Measurements from ENCODE around the gene NOTUM.

The NOTUM gene

DNA sequence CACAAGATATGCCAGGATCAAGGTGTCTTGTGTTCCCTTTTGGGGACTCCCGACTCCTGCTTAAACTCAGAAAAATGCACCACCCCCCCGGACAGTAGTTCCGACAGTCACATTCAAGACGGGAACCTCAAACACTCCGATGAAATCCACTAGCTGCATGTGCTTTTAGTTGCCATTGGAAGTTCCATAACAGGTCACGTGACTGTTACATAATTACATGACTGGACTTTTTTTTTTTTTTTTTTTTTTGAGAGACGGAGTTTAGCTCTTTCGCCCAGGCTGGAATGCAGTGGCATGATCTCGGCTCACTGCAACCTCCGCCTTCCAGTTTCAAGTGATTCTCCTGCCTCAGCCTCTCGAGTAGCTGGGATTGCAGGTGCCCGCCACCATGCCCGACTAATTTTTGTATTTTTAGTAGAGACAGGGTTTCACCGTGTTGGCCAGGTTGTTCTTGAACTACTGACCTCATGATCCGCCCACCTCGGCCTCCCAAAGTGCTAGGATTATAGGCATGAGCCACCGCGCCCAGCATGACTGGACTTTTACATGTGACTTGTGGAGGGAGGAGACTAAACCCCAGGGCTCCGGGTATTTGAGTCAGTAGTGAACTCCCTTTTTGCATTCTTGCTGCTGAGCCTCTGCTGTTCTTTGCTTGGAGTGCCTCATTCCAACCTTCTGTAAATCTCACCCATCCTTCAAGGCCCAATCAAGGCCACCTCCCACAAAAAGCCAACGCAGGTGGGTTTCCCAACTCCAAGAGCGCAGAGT is 44.6 kb downstream of the NOTUM start:
- peaks cover 21% of the 10 kb centered on the region for H3K36me3 Mint-ChIP-seq (ENCODE audit: low read depth)

DNA sequence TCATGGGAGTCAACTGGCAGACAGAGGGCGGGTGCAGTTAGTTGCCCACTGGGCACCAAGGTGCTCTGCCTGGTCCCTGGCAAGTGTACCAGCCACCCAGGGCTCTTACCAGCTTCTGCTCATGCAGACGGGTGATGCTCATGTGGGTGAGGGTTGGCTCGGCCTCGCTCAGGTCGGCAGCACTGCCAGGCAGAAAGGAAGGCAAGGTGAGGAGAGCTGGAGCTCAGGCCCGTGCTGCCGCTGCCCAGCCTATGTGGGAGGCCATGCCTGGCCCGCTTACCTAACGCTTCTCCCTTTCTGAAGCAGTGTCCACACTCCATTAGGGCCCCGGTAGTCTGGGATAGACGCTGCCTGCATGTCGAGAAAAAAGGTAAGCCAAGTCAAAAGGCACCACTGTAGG is 45.7 kb downstream of the NOTUM start:
- H3K9me3 Mint-ChIP-seq: no peaks in the 10 kb centered on the region
- peaks cover 6% of the 10 kb centered on the region for H3K27me3 Mint-ChIP-seq (ENCODE audit: low read depth, poor library complexity)
- H3K4me1 Mint-ChIP-seq: peaks cover 16% of the 10 kb centered on the region
- H3K4me3 Mint-ChIP-seq: no peak overlapping the region
- DNase-seq: no peak
- TF ChIP-seq, protein P1, sequence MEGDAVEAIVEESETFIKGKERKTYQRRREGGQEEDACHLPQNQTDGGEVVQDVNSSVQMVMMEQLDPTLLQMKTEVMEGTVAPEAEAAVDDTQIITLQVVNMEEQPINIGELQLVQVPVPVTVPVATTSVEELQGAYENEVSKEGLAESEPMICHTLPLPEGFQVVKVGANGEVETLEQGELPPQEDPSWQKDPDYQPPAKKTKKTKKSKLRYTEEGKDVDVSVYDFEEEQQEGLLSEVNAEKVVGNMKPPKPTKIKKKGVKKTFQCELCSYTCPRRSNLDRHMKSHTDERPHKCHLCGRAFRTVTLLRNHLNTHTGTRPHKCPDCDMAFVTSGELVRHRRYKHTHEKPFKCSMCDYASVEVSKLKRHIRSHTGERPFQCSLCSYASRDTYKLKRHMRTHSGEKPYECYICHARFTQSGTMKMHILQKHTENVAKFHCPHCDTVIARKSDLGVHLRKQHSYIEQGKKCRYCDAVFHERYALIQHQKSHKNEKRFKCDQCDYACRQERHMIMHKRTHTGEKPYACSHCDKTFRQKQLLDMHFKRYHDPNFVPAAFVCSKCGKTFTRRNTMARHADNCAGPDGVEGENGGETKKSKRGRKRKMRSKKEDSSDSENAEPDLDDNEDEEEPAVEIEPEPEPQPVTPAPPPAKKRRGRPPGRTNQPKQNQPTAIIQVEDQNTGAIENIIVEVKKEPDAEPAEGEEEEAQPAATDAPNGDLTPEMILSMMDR (IDR thresholded peaks at IDR 0.05): no peak
- H3K36me3 Mint-ChIP-seq (ENCODE audit: low read depth): peaks cover 16% of the 10 kb centered on the region
- no peak overlapping the region for H3K27ac Mint-ChIP-seq

More for the DNA sequence above, 44.6 kb downstream of the NOTUM start:
- Mint-ChIP-seq H3K9me3 (no peaks in the 10 kb centered on the region), H3K27ac (no peak overlapping the region), H3K4me1 (peaks cover 21% of the 10 kb centered on the region), H3K4me3 (peak overlapping the region; percentile 83), H3K27me3 (ENCODE audit: low read depth, poor library complexity) (peaks cover 6% of the 10 kb centered on the region)
- DNase-seq: no peak
- TF ChIP-seq, protein P1 (IDR thresholded peaks at IDR 0.05): no peak

DNA sequence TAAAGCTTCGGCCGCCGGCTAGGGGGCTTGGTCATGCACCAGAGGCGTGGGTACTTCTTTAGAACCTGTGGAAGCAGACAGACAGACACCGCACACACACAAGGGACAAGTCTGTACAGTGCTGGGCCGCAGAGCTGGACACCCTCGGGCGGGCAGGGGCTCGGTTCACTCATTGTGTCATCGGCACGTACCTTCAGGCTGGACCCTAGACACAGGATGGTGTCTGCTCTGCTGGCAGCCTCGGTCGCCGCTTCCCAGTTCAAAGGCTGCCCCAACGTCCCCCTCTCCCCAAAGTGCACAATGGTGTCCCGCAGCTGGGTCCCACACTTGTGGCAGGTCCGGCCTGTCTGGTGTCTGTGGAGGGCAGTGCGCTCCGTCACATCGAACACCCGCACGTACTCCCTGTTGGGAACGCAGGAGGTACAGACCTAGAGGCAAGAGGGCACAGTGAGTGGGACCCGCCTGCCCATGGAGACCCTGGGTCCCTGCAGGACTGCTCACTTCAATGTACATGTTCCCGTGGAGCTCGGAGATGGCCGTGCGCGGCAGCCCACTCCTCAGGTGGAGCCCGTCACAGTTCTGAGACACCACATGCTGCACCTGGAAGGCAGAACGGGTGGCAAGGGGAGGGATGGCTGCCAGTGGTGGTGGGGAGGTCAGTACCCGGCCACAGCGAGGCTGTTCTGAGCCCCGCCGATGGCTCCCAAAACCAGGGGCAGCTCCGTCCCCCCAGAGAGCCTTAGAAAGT is 46.7 kb downstream of the NOTUM start:
- H3K27ac Mint-ChIP-seq: no peak overlapping the region
- H3K4me3 Mint-ChIP-seq: no peak overlapping the region
- peaks cover 16% of the 10 kb centered on the region for H3K36me3 Mint-ChIP-seq (ENCODE audit: low read depth)
- H3K4me1 Mint-ChIP-seq: peaks cover 21% of the 10 kb centered on the region
- H3K9me3 Mint-ChIP-seq: no peaks in the 10 kb centered on the region
- DNase-seq: no peak
- TF ChIP-seq, protein P1 (IDR thresholded peaks at IDR 0.05): no peak
- peaks cover 6% of the 10 kb centered on the region for H3K27me3 Mint-ChIP-seq (ENCODE audit: low read depth, poor library complexity)

DNA sequence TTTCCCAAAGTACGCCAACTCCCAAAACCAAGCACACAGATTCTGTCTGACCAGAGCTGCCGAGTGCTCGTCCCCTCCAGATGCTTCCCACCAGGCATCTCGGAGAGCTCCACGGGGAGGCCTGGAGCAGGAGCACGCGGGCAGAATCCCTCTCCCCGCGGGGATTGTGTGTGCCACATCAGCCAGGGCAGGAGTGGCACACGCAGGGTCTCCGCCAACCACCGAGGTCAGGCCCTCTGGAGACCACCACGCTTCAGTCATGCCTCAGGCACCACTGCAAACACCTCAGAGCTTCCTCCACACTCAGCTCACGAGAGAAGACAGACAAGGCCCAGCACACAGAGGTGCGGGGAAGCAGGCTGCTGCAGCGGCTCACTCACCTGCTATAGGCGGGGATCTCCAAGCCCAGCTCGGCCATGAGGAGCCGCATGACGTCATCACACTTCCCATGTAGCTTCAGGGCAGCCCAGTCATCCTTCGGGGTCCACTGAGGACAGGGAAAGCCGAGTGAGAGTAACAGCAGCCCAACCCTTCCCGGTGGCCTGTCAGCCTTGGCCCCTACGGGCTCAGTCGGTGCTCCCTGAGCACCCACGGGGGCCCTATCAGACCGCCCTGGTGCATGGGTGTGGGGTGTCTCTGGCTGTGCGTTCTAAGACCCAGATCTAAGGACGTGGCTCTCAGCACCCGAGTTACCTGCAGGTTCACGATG is 47.4 kb downstream of the NOTUM start:
- Mint-ChIP-seq H3K4me3 (no peak overlapping the region), H3K36me3 (ENCODE audit: low read depth) (peaks cover 16% of the 10 kb centered on the region), H3K4me1 (peaks cover 20% of the 10 kb centered on the region), H3K27ac (no peak overlapping the region), H3K27me3 (ENCODE audit: low read depth, poor library complexity) (peaks cover 6% of the 10 kb centered on the region), H3K9me3 (no peaks in the 10 kb centered on the region)
- TF ChIP-seq, protein P1 (IDR thresholded peaks at IDR 0.05): no peak
- no peak for DNase-seq

DNA sequence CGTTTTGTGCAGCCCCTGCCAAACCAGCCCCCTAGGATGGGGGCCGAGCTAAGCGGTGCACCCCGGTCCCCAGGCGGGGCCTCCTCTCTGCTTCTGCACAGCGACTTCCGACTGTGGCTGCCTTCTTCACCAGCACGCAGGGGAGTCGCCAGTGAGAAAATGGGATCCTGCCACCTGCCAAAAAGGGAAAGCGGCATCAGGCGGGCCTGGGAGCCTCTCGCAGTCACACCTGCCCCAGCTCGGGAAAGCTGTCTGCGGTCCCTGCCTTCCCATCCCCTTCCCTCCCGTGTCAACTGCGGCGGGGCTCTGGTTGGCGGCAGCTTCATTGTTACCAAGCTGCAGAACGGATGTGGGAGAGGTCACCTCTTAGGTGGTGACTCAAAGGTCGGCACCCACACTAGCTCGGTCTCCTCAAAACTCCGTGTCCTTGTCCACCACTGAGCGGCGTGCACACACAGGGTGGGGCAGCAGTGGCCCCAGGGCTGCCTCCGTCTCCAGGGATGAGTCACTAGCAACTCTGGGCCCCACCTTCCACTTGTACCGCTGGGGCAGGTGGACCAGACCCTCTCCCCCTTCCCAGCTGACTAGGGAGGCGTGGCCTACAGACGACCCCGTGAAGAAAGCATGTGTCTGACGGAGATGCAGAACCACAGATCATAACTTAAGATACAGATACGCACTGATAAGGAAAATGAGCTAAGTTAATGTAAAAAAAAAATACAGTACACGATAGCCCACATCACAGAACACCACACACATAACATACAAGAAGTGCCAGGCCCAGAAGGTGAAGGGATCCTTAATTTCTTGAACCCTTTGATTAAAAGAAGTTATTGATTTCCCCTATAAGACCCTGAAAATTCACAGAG is 48.3 kb downstream of the NOTUM start:
- Mint-ChIP-seq H3K9me3 (no peaks in the 10 kb centered on the region), H3K4me3 (peak overlapping the region; percentile 6), H3K27me3 (ENCODE audit: low read depth, poor library complexity) (peaks cover 6% of the 10 kb centered on the region), H3K36me3 (ENCODE audit: low read depth) (peaks cover 16% of the 10 kb centered on the region), H3K4me1 (peaks cover 15% of the 10 kb centered on the region), H3K27ac (no peak overlapping the region)
- DNase-seq: no peak
- TF ChIP-seq, protein P1 (IDR thresholded peaks at IDR 0.05): no peak
